NOMO-1 treated with DMSO at 0.1 percent for 48 hours (cell line): ENCODE data around the gene FAM98C.

Experiments used
- DNase-seq: peaks from one replicate; lab custom pipeline; 2025; ENCODE audit not compliant: unreplicated experiment; lab: John Stamatoyannopoulos, UW

FAM98C gene

DNA sequence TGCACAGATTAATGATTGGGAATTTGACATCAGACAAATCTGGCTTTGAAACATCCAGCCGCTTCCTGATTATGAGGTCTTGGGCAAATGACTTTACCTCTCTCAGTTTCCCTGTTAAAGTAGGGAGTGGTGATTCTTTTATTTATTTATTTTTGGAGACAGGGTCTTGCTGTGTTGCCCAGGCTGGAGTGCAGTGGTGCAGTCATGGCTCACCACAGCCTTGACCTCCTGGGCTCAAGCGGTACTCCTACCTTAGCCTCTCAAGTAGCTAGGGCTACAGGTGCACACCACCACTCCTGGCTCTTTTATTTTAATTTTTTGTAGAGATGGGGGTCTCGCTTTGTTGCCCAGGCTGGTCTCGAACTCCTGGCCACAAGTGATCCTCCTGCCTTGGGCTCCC is 25.8 kb upstream of the FAM98C start:
- DNase-seq, result no peak

DNA sequence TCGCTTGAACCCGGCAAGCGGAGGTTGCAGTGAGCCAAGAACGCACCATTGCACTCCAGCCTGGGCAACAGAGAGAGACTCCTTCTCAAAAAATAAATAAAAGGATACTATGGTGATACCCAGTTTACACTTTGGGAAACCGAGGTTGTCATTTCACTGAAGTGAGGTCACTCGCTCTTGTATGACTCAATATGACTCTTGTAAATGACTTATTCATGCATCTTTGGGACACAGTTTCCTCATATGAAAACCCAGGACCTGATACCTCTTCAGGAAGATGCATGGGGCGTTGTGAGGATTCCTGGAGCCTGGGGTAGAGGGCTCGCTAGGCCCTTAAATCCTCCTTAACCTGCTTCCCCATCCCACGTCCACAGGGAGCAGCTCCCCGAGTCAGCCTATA is 24.0 kb upstream of the FAM98C start:
- DNase-seq, result no peak

DNA sequence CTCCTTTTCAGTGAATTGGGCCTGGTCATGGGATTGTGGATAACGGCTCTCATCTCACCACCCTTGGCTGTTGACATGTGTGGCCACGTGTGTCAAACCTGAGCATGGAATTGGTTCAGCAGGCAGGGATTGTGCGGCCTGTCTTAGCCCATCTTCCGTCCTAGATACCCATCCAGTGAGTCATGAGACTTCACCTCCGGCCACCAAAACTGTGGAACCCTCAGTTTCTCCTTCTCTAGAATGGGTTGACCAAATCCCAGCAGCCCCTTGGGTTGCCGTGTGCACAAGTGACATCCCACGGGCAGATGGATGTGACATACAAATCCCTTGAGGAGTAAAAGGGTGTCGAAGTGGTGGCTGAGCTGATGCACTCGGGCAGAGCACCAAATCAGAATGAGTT is 21.8 kb upstream of the FAM98C start:
- DNase-seq, result no peak

DNA sequence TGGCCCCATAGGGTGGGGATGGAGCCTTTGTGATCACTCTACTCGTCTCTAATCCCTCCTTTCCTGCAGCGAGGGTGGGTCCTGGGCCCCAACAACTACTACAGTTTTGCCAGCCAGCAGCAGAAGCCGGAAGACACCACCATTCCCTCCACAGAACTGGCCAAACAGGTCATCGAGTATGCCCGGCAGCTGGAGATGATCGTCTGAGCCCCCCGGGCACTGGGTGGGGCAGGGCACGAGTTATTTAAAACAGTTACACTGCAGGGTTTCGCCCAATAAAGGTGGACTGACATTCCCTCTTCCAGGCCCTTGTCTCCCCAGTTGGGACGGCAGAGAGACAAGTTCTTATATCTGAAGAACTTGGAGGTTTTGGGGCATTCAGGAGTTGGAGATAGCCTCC is 19.7 kb upstream of the FAM98C start:
- DNase-seq, result no peak

DNA sequence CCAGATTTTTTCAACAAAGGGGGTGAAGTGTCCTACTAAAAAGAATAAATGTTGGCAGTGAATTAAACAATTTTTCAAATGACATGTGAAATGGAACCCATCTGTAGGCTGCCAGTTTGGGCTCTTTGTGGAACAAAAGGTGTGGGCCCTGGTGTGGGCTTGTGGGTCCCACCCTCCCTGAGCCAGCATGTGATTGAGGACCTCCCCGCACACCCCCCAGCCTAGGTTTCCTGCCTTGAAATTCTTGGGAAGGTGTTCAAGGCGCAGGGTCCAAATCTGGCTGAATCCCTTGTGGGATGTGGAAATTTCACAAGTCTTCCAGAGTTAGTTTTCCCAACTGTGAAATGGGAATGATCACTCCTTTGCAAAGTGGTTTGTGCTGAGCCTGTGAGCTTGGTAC is 19.1 kb upstream of the FAM98C start:
- no peak for DNase-seq

DNA sequence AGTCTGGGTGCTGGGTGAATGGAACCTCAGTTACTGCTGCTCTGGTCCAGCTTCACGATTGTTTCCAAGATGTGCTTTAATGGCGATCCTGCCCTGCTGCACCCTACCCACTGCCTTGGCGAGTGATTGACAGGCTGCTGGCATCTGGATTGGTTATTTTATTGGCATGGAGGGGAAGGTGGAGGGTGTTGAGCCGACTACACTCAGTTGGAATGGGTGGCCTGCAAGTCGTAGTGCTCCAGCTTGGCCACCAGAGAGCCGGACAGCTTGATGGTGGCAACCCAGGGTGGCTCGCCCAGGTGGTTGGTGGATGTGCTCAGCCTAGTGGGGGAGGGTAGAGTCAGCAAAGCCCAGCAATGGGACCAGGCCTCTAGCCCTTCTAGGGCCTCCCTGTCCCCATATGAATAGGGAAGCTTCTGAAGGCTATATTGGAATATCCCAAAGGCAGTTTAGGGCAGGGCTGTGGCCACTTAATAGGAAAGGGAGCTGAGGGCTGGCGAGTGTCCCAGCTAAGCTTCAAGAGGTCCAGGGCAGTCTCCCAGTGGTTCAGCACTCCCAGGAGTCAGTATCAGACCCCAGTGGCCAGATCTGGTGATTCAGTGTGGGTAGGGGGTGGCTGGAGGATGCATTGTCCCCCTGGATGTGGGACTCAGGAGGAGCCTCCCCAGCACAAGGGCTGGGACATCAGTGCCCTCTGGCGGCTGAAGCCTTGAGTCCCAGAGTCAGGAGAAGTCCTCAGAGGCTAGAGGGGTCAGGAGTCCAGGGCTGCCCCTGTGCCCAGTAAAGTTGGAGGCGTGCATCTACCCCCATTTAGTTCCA is 18.5 kb upstream of the FAM98C start:
- DNase-seq, result no peak

DNA sequence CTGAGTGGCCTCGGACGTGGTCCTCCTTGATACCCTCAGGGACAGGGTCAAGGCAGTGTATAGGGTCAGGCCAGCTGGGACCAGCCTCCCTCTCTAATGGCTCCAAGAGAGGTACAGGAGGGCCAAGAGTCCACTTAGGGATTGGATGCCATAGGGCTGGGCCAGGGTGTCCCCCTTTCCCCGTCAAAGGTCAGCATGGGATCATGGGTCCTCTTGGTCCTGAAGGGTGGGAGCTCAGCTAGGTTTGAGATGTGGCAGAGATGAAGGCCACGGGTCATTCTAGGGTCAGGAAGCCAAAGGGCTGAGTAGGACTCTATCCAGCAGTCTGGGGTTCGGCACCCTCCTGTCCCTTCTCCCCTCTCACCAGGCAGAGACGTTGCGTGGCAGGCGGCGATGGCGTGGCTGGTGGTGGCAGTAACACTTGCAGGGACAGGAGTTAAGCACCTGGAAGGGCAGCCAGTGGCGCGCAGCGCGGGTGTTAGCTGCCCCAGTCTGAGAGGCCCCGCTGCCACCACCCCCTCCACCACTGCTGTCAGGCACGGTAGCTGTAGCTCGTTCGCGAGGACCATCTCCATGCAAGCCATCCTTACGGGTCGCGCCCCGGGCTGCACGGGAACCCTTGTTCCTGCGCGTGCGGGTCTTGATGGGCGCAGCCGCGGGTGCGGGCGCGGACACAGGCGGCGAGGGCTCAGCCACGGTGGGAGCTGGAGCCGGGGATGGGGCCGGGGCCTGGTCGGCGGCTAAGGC is 17.7 kb upstream of the FAM98C start:
- DNase-seq, result no peak

DNA sequence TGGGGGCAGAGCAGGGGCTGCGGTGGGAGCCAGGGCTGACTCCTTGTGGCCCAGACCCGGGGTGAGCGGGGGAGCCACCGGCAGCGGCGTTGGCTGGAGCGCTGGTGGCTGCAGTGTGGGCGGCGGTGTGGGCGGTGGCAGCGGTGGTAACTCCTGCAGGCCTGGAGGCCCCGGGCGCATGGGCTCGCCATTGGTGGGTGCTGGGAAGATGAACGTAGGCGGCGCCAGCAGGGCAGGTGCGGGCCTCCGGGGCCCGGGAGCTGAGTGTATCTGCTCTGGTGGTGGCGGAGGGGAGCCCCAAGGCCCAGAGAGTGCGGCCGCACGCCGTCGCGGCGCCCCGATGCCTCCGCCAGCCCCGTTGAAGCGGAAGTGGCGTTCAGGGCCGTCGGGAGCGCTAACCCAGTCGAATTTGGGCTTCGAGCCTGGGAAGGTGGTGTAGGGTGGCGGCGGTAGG is 17.1 kb upstream of the FAM98C start:
- DNase-seq, result no peak

DNA sequence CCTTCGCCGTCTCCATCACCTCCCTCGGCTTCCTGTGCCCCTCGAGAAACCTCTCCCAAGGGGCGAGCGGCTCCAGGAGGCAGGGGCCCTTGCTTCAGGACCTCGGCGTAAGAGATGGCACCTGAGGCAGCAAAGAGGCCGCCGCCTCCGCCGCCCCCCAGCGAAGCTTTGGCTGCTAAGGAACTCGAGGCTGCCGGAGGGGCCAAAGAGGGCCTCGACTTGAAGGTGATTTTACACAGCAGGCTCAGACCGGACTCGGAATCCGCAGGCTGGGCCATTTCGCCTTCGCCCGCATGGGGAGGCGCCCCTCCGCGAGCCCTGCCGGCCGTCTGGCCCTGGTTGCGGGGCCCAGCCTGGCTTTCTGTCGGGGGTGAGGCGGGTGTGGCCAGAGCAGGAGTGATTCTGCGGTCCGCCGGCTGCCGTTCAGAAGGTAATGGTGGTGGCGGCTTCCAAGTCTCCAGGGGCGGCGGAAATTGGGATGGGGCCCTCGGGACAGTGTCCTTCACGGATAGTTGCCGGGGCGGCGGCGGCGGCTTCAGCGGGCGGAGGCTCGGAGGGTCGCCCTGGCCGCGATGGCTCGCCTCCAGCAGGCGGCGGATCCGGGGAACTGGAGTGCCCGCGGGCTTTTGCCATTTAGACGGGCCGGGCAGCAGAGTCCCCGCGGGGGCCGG is 16.5 kb upstream of the FAM98C start:
- DNase-seq, result no peak

DNA sequence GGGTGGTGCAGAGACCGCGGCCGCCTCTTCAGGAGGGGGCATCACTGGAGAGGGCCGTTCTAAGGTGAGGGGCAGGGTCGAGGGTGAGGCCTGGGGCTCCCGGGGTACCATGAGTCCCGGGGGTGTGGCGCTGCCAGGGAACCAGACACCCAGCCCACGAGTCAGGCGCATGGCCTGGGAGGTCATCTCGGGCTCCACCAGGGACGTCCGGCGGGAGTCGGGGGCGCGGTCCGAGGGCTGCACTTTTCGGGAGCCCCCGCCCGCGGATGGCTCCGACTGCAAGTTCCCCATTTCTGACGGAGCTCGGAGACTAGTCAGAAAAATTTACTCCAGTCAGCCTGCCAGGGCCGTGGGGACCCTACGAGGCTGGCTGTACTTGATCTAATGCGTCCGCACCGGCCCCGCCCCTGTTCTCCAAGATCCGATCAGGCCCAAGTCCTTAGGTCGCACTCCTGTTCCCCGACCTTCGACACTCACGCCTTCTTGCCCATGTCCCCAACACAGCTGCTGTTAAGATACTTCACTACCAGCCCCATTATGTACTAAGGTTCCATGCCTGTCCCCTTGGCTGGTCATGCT is 15.8 kb upstream of the FAM98C start:
- peak; percentile 43 for DNase-seq

DNA sequence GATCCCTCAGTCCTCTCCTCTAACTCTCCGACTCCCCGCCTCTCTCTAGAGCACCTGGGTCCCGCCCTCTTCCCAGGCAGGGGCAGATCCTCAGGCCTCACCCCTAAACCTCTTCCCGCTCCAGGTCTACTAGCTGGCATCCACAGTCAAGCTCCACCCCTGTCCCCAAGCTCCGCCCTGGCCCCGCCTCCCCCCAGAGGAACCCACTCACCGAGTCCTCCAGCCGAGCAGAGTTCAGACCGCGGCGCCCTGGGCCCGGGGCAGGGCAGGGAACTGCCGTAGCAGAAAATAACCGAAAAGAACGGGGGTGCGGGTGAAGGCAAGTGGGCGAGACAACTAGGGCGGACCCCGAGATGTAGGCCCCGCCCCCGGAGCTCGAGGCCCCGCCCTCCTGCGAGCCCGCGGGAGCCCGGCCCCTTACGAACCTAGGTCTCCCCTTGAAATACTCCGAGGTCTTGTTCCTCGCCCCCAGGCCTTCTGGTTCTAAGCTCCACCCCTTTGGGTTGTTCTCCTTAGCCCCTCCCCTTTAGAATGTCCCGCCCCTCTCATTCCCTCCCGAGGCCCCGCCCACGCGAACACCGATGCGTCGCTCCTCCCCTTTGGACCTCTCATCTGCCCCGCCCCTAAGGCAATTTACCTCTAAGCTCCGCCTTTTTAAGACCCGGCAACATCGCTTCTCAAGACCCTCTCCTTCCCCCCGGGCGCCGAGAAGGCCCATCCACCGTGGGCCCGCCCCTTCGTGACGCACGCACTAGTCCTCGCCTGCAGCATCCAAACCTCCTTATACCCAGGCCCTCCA is 15.1 kb upstream of the FAM98C start, which contains the start of gene GGN:
Gene GGN, minus strand, starts transcription at position 485 of the 799 bp plus-strand sequence. CDS start 773 bp downstream, outside the sequence.
- DNase-seq, result peak; percentile 62

DNA sequence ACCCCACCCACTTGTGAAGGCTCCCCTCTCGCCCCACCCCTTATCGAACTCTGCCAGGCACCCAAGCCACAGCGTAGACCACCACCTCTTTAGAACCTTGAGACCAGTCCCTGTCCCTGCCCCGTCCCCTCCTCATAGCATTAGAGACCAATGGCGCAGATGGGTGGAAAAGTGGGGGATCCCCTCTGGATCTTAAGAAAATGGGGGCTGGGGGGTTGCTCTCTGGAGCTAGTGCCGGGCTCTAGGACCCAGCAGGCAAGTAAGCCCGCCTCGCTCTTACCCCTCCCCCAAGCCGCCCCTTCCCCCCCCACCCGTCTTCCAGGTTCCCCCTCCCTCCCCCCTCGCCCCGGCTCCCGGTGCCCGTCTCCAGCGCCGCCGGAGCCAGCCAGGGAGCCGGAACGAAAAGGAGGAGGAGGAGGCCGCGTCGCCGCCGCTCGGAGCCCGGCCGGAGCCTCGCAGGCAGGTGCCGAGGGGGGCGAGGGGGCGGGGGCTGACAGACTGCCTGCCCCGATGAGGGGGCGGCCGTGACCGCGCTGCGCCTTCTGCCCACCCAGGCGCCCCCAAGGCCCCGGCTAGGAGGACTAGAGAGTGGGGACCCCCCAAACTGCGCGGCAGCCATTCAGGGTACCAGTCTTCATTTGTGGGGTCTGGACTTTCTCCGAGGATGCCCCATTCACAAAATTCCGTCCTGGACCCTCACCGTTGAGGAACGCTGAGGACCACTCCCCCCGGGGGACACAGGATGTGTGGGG is 14.4 kb upstream of the FAM98C start, which contains the start of gene SPRED3:
Gene SPRED3, plus strand, starts transcription at position 349 of the 752 bp plus-strand sequence. CDS start 1,606 bp downstream, outside the sequence.
- DNase-seq, result no peak

DNA sequence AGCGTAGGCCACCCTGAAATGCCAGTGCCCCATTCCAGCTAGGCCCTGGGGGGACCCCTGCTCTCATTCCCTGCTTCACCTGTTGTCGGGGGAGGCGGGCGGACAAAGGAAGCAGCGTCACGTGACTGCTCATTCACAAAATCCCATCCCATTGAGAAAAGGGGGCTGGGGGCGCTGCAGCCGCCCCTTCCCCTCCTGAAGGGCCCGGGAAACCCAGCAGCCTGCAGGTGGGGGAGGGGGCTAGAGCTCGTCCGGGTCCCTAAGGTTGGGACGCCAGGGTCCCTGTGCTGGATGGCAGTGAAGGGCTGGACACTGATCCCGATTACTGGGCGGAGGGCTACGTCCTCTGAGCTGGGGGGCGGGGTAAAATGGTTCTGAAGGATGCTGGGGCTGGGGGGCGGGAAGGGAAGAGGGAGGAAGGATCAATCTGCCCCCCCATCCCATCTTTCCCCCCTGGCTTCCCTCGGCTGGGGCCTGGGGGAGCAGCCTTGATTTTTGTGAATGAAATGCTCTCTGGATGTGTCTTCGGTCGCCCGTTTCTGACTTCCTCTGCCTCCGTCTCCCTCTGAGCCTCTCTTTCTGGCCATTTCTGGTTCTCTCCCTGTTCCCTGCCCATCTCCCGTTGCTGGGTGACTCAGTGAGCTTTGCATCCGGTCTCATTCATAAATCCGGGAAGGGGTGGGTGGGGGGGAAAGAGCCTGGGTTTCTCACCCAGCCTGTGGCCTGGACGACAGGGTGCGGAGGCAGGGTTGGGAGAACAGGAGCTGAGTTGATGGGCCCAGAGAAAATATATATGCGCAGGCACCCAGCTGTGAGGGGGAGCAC is 13.6 kb upstream of the FAM98C start:
- DNase-seq, result no peak

DNA sequence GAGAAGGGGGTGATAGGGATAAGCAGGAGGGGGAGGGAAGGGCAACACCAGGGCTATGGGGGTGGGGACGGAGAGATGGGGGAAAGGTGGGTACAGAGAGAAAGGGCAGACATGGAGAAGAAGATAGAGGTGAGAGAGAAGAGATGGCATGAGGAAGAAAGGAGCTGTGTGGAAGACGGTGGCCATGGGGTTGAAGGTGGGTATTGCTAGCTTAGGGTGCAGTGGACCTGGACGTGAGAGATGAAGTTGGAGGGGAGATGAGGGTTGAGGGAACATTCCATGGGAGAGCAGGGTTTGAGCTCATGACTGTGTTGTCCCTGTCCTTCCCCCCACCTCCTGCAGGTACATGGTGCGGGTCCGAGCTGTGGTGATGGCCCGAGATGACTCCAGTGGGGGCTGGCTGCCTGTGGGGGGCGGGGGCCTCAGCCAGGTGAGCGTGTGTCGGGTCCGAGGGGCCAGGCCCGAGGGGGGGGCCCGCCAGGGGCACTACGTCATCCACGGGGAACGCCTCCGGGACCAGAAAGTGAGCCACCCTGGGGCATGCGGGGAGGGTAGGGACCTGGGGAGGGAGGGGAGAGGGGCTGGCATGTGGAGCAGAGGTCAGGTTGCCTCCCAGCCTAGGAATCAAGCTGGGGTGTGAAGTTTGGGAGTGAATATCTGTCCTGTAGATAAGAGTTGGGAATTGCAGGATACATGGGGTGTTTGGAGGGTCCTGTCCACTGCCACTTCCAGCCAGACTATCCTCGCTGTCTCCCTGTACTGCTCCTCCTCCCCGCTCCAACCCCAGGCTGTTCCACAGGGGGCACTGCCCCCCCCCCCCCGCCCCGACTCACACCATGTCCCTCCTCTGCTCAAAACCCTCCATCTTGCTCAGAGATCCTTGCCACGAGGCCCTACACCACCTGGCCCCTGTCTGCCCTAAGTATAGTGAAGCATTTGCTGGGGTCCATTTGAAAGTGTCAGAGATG is 12.7 kb upstream of the FAM98C start:
- no peak for DNase-seq

DNA sequence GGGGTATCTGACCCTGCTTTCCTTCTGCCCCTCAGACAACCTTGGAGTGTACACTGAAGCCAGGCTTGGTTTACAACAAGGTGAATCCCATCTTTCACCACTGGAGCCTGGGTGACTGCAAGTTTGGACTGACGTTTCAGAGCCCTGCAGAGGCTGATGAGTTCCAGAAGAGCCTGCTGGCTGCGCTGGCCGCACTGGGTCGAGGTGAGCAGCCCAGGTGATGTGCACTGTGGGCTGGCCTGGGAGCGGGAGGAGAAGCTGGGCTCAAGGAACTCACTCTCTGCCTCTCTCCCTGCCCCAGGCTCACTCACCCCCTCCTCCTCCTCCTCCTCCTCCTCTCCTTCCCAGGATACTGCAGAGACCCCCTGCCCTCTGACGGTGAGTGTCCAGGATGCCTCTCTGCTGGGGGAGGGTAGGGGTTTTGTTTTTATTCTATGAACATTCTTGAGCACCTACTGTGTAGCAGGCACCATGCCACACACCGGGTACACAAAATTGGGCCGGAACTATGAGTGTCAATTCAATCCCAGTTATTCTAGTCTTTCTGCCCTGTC is 10.9 kb upstream of the FAM98C start:
- DNase-seq, result no peak

DNA sequence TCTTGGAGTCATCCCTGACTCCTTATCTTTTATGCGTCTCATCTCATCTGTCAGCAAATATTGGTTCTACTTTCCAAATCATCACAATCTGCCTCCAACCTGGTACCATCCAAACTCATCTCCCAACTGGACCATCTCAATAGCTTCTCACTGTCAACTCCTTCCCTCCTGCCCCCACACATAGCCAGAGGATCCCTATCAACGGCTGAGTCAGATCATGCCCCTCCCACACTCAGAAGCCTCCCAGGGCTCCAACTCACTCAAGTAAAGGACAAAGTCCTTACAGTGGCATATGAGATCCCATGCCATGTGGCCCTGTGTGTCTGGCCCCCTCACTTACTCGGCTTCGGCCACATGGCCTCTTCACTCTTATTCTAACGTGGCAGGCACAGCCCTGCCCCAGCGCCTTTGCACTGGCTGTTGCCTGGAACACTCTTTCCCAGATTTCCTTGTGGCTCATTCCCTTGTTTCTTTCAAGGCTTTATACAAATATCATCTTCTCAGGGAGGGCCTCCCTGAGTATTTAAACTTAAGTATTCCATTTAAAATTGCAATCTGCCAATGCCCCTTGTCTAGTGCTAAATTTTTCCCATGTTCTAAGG is 10.1 kb upstream of the FAM98C start:
- no peak for DNase-seq

DNA sequence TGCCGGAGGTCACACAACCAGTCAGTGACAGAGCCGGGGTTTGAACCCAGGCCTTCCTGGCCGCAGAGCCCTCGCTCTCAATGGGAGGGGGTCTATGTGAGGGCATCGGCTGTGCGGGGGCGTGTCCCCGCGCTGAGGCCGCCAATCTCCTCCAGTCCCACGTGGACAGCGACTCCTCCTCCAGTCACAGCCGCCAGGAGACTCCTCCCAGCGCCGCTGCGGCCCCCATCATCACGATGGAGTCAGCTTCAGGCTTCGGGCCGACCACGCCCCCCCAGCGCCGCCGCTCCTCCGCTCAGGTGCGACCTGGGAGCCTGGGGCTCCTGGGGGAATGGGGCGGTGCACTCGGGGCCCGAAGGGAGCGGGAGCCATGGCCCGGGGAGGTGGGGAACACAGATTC is 8.4 kb upstream of the FAM98C start:
- no peak for DNase-seq
